Testis (tissue), 2 donors: ENCODE measurements around the gene SLC25A26.
"Not testable (repeated sequence)": the region's sequence is repeated elsewhere in the genome, so short reads cannot be mapped to it uniquely, and the experiment has no call there.

ENCODE experiments used
- POLR2A ChIP-seq: fragments of 450-650 bp; IDR thresholded peaks from one replicate; pipeline ENCODE4 v1.6.1; 2017; ENCODE audit warnings: antibody characterized with exemption, mild to moderate bottlenecking, moderate library complexity
- TF ChIP-seq, protein P1 (sequence below), 3 experiments: fragments of 450-650 bp in 2 of 3; fragments of 200-600 bp in 1 of 3; sonication (generic) in 1 of 3; IDR thresholded peaks; one replicate each; pipeline ENCODE4 v1.5.1; 2016 to 2019; ENCODE audit warnings: antibody characterized with exemption in 3 of 3, mild to moderate bottlenecking in 2 of 3, moderate library complexity in 1 of 3

- TF ChIP-seq, protein P1, sequence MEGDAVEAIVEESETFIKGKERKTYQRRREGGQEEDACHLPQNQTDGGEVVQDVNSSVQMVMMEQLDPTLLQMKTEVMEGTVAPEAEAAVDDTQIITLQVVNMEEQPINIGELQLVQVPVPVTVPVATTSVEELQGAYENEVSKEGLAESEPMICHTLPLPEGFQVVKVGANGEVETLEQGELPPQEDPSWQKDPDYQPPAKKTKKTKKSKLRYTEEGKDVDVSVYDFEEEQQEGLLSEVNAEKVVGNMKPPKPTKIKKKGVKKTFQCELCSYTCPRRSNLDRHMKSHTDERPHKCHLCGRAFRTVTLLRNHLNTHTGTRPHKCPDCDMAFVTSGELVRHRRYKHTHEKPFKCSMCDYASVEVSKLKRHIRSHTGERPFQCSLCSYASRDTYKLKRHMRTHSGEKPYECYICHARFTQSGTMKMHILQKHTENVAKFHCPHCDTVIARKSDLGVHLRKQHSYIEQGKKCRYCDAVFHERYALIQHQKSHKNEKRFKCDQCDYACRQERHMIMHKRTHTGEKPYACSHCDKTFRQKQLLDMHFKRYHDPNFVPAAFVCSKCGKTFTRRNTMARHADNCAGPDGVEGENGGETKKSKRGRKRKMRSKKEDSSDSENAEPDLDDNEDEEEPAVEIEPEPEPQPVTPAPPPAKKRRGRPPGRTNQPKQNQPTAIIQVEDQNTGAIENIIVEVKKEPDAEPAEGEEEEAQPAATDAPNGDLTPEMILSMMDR (IDR thresholded peaks at IDR 0.05) = not testable (repeated sequence)
- not testable (repeated sequence) for TF ChIP-seq POLR2A
These were observed 200.3 kb downstream of the SLC25A26 start for GRCh38 chr3:66421144-66421543.
